ENCODE data around the gene NSUN2.

Gene NSUN2

GRCh38 chr5:6590581-6590980, 42.3 kb downstream of the NSUN2 start:
- TF ChIP-seq, protein P1, sequence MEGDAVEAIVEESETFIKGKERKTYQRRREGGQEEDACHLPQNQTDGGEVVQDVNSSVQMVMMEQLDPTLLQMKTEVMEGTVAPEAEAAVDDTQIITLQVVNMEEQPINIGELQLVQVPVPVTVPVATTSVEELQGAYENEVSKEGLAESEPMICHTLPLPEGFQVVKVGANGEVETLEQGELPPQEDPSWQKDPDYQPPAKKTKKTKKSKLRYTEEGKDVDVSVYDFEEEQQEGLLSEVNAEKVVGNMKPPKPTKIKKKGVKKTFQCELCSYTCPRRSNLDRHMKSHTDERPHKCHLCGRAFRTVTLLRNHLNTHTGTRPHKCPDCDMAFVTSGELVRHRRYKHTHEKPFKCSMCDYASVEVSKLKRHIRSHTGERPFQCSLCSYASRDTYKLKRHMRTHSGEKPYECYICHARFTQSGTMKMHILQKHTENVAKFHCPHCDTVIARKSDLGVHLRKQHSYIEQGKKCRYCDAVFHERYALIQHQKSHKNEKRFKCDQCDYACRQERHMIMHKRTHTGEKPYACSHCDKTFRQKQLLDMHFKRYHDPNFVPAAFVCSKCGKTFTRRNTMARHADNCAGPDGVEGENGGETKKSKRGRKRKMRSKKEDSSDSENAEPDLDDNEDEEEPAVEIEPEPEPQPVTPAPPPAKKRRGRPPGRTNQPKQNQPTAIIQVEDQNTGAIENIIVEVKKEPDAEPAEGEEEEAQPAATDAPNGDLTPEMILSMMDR (IDR thresholded peaks at IDR 0.05; ENCODE audit: low read depth, low read length) = no peak
- TF ChIP-seq POLR2A (IDR thresholded peaks at IDR 0.05; ENCODE audit: extremely low read depth, insufficient read length) = no peak
- TF ChIP-seq, protein P2, sequence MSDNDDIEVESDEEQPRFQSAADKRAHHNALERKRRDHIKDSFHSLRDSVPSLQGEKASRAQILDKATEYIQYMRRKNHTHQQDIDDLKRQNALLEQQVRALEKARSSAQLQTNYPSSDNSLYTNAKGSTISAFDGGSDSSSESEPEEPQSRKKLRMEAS (IDR thresholded peaks at IDR 0.05; ENCODE audit: low read depth, low read length) = no peak
- TF ChIP-seq MYC (IDR thresholded peaks at IDR 0.05; ENCODE audit: low read depth, low read length) = no peak
- no peak overlapping the region for H3K4me3 ChIP-seq (ENCODE audit: low read depth, low read length)
- no peak for DNase-seq (ENCODE audit: low read depth)

GRCh38 chr5:6587171-6587570, 45.7 kb downstream of the NSUN2 start:
- no peak for TF ChIP-seq POLR2A (IDR thresholded peaks at IDR 0.05; ENCODE audit: extremely low read depth, insufficient read length)
- TF ChIP-seq, protein P1 (IDR thresholded peaks at IDR 0.05; ENCODE audit: low read depth, low read length) = no peak

GRCh38 chr5:6586647-6587042, 46.2 kb downstream of the NSUN2 start:
- TF ChIP-seq, protein P1 (IDR thresholded peaks at IDR 0.05; ENCODE audit: low read depth, low read length) = no peak
- TF ChIP-seq, protein P2 (IDR thresholded peaks at IDR 0.05; ENCODE audit: low read depth, low read length) = no peak
- TF ChIP-seq MYC (IDR thresholded peaks at IDR 0.05; ENCODE audit: low read depth, low read length) (no peak), POLR2A (IDR thresholded peaks at IDR 0.05; ENCODE audit: extremely low read depth, insufficient read length) (no peak)
- no peak for DNase-seq (ENCODE audit: low read depth)
- H3K4me3 ChIP-seq (ENCODE audit: low read depth, low read length) = no peak overlapping the region

More at GRCh38 chr5:6587171-6587570, 45.7 kb downstream of the NSUN2 start:
- H3K4me3 ChIP-seq (ENCODE audit: low read depth, low read length) = no peak overlapping the region
- no peak for DNase-seq (ENCODE audit: low read depth)

GRCh38 chr5:6585939-6586646, 46.8 kb downstream of the NSUN2 start:
- DNase-seq (ENCODE audit: low read depth) = no peak
- H3K4me3 ChIP-seq (ENCODE audit: low read depth, low read length) = no peak overlapping the region
- TF ChIP-seq POLR2A (IDR thresholded peaks at IDR 0.05; ENCODE audit: extremely low read depth, insufficient read length) (no peak), MYC (IDR thresholded peaks at IDR 0.05; ENCODE audit: low read depth, low read length) (no peak)
- TF ChIP-seq, protein P2 (IDR thresholded peaks at IDR 0.05; ENCODE audit: low read depth, low read length) = no peak
- TF ChIP-seq, protein P1 (IDR thresholded peaks at IDR 0.05; ENCODE audit: low read depth, low read length) = no peak

DNA sequence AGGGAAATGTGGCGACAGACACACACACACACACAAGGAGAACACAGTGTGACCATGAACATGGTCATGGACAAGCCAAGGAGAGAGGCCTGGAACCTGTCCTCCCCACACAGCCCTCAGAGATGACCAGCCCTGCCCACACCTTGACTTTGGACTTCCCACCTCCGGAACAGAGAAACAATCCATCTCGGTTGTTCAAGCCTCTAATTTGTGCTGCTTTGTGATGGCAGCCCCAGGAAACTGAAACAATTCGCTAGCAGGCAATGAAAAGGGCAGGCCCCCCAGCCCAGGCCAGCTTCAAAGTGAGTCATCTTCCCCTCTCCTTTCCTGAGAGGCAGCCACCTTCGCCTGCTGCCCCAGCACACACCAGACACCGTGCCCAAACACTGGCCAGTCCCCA, 47.7 kb downstream of the NSUN2 start:
- H3K4me3 ChIP-seq (ENCODE audit: low read depth, low read length) = no peak overlapping the region
- TF ChIP-seq, protein P2 (IDR thresholded peaks at IDR 0.05; ENCODE audit: low read depth, low read length) = no peak
- TF ChIP-seq MYC (IDR thresholded peaks at IDR 0.05; ENCODE audit: low read depth, low read length) (no peak), POLR2A (IDR thresholded peaks at IDR 0.05; ENCODE audit: extremely low read depth, insufficient read length) (no peak)
- TF ChIP-seq, protein P1 (IDR thresholded peaks at IDR 0.05; ENCODE audit: low read depth, low read length) = no peak
- no peak for DNase-seq (ENCODE audit: low read depth)
